CD4-positive, alpha-beta T cell treated with Interleukin-17A for 4 hours (primary cell): ENCODE results near the gene GUF1.

Experiments
- DNase-seq: peaks from one replicate; pipeline ENCODE4 v3.0.0-alpha.2; 2020; ENCODE audit warnings: mixed read lengths

The GUF1 gene, protein sequence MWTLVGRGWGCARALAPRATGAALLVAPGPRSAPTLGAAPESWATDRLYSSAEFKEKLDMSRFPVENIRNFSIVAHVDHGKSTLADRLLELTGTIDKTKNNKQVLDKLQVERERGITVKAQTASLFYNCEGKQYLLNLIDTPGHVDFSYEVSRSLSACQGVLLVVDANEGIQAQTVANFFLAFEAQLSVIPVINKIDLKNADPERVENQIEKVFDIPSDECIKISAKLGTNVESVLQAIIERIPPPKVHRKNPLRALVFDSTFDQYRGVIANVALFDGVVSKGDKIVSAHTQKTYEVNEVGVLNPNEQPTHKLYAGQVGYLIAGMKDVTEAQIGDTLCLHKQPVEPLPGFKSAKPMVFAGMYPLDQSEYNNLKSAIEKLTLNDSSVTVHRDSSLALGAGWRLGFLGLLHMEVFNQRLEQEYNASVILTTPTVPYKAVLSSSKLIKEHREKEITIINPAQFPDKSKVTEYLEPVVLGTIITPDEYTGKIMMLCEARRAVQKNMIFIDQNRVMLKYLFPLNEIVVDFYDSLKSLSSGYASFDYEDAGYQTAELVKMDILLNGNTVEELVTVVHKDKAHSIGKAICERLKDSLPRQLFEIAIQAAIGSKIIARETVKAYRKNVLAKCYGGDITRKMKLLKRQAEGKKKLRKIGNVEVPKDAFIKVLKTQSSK

DNA sequence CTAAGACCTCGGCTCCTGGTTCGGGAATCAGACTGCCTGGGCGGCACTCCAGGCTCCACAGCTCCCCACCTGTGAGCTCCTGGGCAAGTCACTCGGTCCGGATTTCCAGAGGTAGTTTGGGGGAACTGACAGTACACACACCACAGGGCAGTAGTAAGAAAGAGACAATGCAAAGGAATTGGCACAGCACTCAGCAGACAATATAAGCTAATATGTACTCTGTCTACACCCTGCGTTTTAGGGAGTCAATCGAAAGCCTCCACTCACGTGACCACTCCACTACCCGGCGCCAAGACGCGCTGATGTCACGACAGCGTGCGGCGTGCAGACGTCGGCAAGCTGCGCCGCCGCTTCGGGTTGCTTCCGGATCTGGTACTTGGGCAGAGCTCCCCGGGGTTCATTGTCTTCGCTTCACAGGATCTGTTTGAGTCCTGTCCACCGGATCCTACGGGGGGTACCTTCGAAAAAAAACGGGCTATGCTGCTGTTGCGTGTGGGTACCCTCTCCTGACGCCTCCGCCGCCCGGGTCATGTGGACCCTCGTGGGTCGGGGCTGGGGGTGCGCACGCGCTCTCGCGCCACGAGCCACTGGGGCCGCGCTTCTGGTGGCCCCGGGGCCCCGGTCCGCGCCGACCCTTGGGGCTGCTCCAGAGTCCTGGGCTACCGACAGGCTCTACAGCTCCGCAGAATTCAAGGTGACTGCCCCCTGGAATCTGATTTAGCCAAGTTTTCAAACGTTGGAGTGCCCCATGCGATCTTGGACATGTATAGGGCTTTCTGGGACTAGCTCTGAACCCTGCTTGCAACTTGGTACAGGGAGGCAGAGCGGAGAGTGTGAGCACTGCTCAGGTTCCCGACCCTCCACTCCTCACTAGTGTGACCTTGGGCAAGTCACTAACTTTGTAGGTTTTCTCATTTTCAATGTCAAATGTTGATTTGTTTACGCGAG is at the start of gene GUF1:
Gene GUF1, plus strand, starts transcription at position 327 of the 948 bp plus-strand sequence. Its CDS starts 203 bp downstream, at position 530.
- peak; percentile 89 for DNase-seq

DNA sequence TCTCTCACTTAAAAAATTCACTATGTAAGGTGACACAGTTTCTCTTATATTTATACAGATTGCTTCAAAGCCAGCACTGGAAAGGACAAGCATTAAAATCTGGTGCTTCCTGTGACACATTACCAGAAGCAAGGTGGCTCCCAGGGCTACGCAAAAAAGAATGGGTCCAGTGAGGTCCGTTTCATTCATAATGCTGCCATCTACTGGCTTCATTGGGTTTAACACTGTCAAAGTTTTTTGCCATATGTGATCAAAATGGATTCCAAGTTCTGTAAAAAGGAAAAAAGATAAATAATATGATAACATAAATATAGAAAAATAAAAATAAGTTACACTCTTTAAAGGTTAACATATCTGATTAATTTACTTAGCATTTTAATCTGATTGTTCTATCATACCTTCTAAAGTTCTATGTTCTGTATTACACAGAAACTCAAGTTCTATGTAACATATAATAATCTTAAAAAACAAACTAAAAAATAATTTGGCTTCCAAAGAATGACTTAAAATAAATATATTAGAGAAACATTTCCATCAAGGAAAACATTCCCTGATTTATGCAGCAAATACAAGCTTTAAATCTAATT is 48.8 kb upstream of the GUF1 start:
- peak; percentile 41 for DNase-seq

DNA sequence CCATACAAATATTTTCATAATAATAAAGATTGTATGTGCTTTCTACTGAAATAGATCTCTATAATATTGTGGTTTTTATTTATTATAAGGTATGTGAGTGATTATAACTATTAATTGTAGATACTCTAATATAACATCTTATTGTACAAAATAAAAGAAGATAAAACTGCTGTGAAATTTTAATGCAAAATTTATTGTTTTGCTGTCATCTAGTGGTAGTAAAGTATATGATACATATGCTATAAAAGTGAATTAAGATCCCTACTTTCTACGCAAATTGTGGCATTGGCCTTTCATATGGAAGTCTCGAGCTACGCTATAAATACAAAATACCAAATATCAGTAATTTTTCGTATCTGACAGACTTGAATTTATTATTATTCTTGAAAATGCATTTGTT is 46.1 kb upstream of the GUF1 start:
- DNase-seq: no peak

DNA sequence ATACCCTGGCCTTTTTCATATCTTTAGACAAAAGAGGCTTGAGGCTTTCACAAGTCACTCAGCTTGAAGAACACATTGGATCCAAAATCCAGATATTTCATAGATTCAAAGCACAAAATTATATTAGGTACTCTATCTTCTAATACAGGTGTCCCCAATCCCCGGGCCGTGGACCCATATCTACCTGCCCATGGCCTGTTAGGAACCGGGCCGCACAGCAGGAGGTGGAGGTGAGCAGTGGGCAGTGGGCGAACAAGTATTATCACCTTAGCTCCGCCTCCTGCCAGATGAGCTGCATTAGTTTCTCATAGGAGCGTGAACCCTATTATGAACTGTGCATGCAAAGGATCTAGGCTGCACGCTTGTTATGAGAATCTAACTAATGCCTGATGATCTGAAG is 45.5 kb upstream of the GUF1 start:
- no peak for DNase-seq

DNA sequence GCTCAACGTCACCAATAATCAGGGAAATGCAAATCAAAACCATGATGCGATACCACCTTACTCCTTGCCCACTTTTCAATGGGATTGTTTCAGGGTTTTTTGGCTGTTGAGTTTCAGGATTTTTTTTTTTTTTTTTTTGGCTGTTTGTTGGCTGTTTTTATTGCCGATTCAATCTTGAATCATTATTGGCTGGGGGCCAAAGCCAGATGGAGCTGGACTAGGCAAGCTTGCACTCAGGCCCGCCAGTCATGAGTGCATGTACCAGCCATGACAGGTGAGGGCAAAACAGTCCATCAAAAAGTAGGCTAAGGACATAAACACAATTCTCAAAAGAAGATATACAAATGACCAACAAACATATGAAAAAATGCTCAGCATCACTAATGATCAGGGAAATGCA is 40.1 kb upstream of the GUF1 start:
- DNase-seq: no peak

DNA sequence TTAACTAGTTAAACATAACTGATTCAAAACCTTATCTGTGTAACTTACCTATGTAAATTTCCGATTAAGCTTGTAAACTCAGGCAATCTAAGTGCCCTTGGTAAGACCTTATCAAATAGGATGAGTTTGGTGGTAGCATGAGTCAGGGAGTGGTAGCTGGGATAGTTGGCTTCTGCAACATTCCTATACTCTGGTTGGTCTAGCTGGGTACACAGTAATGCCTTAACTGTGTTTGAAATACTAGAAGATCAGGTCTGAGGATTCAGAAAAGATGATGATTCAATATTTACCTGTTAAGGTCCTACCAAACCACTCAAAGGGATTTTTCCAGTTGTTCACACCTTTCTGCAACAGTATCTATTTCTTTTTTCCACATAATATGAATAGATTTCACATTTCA is 32.1 kb upstream of the GUF1 start:
- no peak for DNase-seq

DNA sequence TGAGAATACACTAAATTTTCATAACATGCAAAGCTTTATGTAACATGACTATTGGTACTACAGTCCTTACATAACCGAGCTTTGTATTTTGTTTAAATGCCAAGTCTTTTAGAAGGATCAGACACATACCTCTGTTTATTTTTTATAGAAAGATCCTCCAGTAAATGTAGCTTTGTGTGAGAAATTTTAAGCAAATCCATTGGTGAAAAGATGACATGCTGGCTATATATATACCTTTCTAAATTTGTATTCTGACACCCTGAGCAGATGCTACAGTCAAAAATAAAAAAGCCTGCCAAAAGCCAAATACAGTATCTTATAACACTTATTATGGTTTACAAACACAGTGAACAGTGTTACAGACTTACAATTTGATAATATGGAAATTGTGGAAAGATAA is 26.8 kb upstream of the GUF1 start, which contains the start of gene YIPF7:
Gene YIPF7, minus strand, starts transcription at position 201 of the 400 bp plus-strand sequence. CDS start 1,525 bp downstream, outside the sequence.
- no peak for DNase-seq

DNA sequence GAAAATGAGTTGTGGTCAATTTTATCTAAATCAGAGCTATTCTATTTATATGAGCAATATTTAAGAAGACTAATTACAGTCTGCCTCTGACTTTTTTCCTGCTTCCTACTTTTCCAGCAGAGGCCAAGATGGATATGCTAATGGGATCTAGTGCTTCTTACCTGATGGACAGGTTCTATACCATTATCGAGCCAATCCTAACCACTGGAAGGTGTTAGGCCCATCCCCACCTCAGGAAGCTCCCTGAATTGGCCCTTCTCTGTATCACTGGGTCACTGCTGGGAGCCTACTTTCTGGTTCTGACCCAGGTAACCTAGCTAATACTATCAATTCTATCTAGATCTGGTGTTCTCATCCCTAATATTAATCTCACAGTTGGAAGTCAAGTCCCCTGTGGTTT is 26.2 kb upstream of the GUF1 start:
- DNase-seq: no peak

DNA sequence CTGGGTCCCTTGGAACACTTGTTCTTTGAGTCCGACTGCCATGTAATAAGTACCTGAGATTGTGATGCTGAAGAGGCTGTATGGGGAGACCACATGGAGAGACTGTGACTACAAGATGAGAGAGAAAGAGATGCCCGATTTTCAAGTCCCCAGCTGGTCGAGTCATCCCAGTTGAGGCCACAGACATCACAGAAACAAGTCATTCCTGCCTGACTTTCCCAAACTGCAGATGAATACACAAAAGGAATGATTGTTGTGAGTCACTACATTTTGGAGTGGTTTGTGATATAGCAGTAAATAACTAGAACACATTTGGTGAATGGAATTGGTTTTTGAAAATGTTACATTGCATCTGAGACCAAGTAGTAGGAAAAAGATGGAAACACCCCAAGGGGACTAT is 17.8 kb upstream of the GUF1 start:
- DNase-seq: no peak

DNA sequence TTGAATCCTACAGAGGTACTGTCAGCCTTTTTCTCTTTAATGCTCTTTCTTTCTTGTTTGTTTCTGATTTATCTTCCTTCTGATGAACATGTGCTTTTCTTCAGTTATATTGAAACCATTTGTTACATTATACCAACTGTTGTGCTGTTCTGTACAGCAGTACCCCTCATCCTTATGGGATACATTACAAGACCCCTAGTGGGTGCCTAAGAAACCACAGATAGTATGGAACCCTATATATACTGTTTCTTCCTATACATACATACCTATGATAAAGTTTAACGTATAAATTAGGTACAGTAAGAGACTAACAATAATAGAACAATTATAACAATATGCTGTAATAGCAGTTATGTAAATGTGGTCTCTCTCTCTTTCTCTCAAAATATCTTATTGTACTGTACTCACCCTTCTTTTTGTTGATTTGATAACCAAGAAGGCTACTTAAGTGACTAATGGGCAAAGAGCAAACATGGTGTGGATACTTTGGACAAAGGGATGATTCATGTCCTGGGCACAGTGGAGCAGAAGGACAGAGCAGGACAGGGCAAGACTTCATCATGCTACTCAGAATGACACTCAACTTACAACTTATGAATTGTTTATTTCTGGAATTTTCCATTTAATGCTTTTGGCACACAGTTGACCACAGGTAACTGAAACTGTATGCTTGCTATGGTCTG is 16.1 kb upstream of the GUF1 start:
- no peak for DNase-seq

DNA sequence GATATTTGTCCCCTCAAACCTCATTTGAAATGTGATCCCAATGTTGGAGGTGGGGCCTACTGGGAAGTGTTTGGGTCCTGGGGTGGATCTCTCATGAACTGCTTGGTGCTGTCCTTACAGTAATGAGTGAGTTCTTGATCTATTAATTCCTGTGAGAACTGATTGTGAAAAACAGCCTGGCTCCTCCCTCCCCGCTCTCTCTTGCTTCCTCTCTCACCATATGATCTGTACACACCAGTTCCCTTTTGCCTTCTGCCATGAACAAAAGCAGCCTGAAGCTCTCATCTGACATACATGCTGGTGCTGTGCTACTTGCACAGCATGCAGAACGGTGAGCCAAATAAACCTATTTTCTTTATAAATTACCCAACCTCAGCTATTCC is 15.6 kb upstream of the GUF1 start:
- no peak for DNase-seq

DNA sequence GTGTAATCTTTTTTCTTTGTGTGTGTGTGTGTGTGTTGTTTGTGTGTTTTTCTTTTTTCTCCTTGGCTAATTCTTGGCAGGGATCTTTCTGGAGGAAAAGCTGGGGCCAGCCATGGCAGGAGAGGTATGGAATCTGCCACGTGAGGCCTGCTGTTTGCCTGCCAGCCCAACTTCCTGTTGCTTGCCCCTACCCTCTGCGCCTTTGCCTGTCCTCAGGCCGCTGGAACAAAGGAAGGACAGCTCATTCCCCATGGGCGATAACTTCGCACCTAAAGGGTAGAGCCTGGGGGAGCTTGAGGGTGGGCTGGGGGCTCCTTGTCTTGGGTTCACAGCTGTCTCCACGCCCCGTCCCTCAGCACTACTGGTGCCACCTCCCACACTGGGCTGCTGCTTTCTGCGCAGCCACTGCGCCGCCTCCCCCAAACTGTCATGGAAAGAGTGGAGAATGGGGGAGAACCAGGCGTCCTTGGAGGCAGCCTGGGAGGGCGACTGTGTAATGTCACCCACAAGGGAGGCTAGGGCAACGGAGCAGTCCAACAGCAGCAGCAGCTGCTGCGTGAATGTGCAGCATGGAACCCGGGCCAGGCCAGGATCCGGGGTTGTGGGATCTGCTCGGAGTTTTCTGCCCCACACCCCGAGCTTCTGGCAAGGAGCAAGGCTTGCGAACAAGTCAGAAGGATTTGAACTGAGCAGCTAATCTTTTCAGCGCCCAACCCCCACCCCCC is 14.5 kb upstream of the GUF1 start:
- no peak for DNase-seq

DNA sequence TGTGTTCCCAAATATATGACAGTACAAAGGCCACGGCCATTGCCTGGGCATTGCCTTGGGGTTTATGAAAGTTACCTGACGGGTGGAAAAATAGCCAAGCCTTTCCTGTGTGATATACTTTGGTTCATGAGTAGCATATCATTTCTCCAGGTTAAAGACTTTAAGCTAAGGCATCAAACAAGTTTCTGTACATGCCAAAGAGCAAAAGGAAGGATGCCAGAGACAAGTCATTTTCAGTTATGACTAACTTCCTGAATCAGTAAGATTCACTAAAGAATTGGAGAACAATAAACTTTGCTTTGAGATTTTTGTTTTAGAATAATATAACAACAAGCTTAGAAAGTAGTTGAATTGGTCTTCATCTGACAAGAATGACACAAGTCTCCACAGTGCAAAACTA is 9.7 kb upstream of the GUF1 start:
- DNase-seq: no peak

DNA sequence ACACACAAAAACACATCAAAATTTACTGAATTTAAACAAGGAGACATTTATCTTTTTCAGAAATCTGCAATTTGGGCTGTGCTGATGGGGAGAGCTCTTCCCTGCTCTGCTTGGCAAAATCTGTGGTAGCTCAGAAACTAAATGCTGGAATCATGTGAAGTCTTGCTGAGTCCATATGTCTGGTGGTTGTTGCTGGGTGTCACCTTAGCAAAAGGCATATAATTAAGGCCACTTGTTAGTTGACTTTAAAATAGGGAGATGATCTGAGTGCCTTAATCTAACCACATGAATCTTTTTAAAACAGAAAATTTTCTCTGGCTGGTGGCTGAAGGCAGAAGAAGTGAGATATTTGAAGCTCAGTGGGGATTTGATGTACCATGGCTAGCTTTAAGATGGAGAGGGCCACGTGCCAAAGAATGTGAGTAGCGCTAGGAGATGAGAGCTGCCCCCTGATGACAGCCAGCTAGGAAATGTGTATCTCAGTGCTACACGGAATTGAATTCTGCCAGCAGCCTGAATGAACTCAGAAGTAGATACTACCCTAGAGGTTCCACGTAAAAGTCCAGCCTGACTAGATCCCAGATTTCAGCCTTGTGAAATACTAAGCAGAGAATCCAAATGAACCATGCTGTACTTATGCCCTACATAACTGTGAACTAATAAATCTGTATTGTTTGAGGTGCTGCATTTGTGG is 7.6 kb upstream of the GUF1 start:
- no peak for DNase-seq

DNA sequence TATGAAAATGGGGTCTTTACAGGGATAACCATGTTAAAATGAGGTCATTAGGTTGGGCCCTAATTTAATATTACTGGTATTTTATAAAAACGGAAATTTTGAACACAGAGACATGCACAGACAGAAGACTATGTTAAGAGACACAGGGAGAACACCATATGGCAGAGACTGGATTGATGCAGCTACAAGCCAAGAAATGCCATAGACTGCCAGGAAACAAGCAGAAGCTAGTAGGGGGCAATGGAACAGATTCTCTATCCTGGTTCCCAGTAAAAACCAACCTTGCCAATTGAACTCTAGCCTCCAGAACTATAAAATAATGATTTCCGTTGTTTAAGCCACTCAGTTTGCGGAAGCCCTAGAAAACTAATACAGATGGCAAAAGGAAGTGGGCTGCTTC is 6.6 kb upstream of the GUF1 start:
- no peak for DNase-seq

DNA sequence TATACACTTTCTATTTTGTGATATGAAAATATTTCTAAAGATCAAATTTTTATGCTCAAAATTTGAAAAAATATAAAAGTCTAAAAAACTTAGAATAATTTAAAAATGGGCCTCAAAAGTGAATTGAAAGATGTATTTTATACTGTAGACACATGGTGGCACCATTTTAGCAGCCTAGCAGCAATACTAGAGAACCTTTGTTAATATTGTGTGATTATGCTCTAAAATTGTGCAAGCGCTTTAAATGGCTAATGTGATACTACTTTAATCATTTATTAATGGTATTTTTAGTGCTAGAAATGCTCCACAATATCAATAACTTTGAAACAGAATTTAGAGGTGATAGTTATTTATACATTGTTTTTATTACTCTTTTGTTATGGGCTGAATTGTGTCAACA is 3.7 kb upstream of the GUF1 start:
- DNase-seq: no peak

DNA sequence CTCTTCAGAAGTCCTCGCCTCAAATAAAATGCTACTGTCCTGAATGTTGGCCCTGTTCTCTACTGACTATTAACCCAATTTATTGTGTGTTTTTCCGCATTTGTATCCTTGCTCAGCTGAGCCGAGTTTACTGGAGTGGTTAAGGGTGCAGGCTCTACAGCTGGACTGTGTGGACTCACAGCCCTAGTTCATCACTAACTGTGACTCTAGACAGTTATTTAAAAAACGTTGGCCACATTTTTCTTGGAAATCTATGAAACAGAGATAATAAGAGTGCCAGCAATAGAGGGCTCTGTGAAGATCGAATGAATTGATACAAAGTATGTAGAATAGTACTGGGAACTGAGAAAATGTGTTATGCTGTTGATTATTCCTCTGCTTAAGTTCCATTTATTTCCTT is 2.9 kb upstream of the GUF1 start:
- no peak for DNase-seq

DNA sequence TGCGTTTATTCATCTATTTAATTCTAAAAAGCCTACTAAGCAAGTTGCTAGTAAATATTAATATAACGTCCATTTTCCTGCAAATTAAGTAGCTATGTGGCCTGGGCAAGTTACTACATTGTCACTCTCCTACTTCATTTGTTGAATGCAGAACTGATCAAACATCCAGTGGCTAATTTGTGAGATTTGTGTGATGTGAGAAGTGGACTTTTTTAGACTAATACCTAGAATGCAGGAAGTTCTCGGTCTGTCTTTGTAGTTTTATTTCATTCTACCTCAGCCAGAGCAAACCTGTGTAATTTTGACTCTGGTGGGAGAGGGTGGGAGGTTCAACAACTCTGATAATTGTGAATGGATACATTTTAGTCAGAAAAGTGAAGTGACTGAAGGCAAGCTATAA is 840 bp downstream of the GUF1 start:
- DNase-seq: no peak

DNA sequence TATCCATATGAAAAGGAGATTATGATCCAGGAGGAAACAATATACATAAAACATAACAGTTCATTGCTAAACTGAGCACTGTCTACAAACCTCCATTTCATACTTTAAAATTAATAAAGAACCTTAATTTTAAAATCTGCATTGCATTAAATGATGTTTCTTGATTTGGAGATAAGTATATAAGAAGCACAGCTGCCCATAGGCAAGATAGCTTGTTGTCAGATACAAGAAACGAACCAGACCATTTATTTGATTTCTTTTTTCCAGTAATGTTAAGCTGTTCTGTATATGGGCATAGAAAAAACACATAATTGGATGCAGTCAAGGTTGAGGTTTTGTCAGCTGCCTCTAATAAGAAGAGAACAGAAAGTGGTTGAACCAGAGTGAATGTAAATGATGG is 6.4 kb downstream of the GUF1 start:
- no peak for DNase-seq

DNA sequence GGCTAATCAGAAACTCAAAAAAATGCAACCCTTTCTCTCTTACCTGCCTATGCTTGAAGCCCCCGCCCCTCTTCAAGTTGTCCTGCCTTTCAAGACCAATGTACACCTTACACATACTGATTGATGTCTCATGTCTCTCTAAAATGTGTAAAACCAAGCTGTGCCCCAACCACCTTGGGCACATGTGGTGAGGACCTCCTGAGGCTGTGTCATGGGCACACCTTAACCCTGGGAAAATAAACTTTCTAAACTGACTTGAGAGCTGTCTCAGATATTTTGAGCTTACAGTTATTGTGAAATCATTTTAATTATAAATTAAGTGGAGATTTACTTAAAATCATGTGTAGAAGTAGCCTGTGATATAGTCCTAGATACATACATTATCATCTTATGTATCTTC is 22.2 kb downstream of the GUF1 start:
- no peak for DNase-seq

DNA sequence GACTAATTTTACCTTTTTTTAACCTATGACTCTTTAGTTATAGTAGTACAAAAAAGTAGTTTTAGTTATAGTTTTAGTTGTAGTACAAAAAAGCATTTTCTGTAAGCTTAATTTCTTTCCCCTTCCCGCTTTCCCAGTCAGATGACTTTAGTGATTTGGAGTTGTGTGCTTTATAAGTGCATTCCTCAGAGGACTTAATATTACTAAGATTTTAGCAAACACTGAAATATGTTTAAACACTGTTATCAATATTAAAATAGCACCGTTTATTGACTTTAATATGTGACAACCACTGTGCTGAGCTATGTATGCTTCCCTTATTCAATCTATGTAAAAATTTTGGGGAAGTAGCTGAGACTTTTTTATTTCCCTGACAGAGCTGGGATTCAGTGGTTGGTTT is 22.8 kb downstream of the GUF1 start:
- DNase-seq: no peak
